ENCODE results near the gene SLC25A51.

The SLC25A51 gene

GRCh38 chr9:37936965-37937364, 33.0 kb upstream of the SLC25A51 start:
- peak; percentile 13 for DNase-seq

- DNase-seq, result no peak
Observed at GRCh38 chr9:37936376-37936775, 32.4 kb upstream of the SLC25A51 start.

DNA sequence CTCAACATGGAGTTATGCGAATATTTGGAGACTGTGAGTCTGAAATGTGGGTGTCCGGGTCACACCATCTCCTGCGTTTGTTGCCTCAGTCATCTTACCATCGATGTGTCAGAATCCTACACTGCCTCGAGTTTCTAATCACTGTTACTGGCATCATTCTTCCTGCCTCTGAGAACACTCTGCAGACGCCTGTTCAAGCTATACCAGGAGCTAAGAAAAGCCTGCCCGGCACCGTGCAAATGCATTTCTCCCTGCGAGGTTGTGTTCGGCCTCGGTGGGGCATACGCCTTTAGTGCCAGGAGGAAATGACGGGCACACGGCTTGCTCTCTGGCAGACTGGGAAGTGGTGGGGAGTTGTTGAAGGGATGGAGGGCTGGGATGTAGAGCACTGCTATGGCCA, 31.2 kb upstream of the SLC25A51 start:
- no peak for DNase-seq

- no peak for DNase-seq
Observed at GRCh38 chr9:37931592-37931991, 27.7 kb upstream of the SLC25A51 start.

DNA sequence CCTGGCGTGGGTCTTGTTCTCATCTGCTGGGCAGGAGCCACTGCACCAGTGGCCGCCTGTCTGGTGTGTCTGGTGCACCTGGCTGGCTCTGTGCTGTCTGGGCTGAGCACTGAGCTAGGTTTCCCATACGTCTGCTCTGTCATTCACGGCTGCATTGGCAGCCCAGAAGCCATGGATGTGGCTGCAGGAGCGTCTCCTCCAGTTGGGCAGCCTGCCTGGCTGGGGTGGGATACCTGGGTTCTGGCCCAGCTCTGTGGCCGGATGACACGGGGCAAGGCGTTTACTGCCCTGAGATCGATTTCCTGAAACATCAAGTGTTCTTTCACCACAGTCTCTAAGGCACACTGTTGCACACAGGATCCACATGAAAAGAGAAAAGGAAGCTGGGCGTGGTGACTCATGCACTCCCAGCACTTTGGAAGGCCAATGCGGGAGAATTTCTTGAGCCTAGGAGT, 25.5 kb upstream of the SLC25A51 start:
- DNase-seq, result no peak

DNA sequence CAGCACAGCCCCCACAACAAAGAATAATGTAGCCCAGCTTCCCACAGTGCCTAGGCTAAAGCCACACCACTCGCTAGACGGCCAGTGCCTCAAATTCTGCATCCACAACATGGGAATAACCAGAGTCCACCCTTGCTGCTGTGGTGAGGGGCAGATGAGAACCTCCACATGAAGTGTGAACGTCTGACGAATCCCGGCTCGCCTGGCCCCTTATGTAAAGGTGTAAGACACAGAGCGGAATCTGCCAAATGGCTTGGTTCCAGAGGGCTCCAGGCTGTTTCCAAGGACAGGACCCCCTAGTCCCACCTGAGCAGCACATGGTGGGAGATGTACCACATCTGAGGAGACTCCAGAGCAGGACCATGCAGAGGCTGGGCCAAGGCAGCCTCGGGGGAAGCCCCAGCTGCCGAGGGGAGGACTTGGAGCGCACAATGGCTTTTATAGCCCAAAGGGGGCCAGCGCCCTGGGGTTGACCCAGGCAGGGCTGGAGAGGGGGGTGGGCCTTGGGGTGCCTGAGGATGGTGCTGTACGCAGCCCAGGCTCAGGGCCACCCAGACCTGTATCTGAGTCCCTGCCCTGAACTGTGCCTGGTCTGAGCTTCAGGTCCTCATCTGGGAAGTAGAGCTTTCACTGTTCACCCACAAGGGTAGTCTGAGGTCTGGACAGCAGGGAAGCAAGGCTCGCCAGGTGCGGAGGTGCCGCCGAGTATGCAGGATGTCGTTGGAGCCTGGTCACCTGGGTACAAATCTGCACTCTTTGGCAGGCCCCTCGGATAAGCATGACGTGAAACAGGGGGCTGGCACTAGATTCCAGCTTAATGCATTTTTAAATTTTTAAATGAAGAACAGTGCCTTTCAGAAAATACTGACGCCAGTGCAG, 24.9 kb upstream of the SLC25A51 start:
- DNase-seq, result no peak

GRCh38 chr9:37927601-37928551, 23.9 kb upstream of the SLC25A51 start:
- no peak for DNase-seq

GRCh38 chr9:37927132-37927531, 23.2 kb upstream of the SLC25A51 start:
- peak; percentile 27 for DNase-seq

GRCh38 chr9:37926737-37927118, 22.8 kb upstream of the SLC25A51 start:
- no peak for DNase-seq

GRCh38 chr9:37925786-37926736, 22.1 kb upstream of the SLC25A51 start:
- no peak for DNase-seq

- DNase-seq, result no peak
Observed at GRCh38 chr9:37925006-37925405, 21.1 kb upstream of the SLC25A51 start.

- DNase-seq, result no peak
Observed at GRCh38 chr9:37924538-37924937, 20.6 kb upstream of the SLC25A51 start.

DNA sequence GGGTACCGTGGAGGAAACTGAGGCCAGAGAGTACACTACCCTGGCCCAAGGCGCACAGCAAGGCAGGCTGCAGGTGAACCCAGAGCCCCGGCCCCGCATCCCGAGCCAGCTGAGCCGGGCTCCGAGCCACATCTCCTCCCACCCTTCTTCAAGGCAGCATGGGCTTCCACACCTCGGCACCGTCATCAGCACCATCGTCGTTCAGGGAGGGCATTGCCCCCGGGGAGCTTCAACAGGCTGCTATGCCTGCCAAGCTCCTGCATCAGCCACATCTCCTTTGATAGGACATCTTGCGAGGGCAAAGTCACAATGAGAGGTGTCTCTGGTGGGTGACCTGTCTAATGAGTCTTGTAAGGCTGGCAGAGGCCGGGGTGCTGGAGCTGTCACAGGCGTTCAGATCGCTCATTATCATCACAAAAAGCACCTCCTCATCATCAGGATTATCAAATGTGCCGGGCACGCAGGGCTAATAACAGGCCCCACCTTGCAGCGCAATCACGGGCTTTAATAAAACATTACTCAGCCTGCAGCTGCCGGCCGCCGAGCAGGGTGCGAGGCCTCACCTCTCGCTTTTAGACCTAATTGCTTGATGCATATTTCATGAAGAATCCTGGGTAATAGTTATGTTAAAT, 20.0 kb upstream of the SLC25A51 start:
- no peak for DNase-seq

DNA sequence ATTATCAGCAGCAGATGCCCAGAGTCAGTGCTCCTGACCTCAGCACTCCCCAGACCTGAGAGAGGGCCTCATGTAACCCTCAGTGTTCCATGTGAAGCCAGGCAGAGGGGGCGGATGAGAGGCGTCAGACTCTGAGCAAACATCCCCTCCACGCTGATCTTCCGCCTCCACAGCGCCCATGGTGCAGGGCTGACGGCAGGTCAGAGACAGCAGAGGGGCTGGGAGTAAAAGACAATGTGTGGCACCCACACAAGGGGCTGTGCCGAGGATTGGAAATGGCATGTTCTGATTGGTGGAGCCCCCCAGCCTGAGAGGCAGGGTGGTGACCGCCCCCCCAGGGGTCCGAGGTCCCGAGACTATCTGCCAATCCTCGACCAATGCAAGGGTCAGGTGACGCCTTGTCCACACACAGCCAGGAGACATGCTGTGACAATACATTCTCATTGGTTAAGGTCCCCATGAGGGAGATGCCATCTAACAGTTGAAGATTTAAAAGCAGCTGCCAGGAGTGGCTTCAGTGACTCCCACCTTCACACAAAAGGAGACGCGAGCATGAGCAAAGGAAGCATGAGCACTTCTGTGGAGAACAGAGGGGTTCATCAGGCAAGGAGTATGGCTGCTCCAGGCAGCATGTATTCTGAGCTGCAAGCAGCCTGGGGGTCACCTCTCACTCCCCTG, 19.3 kb upstream of the SLC25A51 start:
- no peak for DNase-seq

GRCh38 chr9:37922363-37923117, 18.6 kb upstream of the SLC25A51 start:
- DNase-seq, result no peak

GRCh38 chr9:37921546-37922300, 17.8 kb upstream of the SLC25A51 start:
- DNase-seq, result no peak

DNA sequence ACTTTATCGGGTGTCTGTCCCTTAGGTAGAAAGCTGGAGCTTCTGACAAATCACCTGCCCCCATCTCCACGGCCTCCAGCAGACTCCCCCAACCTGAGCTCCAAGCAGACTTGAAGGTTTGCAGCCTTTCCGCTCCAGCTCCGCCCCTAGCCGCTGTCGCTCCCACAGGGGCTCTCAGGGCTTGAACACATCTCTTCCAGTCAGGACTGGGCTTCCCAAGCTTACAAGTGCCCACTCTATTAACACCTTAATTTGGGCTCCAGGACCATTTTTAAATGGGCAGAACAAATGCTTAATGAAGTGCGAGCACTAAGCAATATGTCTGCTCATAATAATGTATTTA, 17.2 kb upstream of the SLC25A51 start:
- DNase-seq, result no peak

GRCh38 chr9:37920471-37921167, 16.7 kb upstream of the SLC25A51 start:
- peak; percentile 41 for DNase-seq

DNA sequence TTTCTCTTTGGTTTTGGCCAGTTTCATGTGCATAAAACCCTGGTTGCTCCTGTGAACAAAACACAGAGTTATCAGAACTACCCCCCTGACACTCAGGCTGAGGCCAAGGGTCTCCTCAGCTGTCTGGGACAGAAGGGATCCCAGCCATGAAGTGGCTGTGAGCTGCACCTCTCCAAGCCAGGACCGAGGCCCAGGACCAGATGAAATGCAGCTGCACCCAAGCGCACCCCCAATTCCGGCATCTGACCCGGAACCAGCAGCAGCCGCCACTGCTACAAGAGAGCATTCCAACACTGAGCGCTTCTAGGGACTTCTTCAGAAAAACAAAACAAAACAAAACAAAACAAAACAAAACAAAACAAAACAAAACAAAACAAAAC, 16.0 kb upstream of the SLC25A51 start:
- DNase-seq, result no peak
